Measurements from ENCODE around the gene CYP3A4.
"Not testable (repeated sequence)": the region's sequence is repeated elsewhere in the genome, so short reads cannot be mapped to it uniquely, and the experiment has no call there.

Gene CYP3A4

DNA sequence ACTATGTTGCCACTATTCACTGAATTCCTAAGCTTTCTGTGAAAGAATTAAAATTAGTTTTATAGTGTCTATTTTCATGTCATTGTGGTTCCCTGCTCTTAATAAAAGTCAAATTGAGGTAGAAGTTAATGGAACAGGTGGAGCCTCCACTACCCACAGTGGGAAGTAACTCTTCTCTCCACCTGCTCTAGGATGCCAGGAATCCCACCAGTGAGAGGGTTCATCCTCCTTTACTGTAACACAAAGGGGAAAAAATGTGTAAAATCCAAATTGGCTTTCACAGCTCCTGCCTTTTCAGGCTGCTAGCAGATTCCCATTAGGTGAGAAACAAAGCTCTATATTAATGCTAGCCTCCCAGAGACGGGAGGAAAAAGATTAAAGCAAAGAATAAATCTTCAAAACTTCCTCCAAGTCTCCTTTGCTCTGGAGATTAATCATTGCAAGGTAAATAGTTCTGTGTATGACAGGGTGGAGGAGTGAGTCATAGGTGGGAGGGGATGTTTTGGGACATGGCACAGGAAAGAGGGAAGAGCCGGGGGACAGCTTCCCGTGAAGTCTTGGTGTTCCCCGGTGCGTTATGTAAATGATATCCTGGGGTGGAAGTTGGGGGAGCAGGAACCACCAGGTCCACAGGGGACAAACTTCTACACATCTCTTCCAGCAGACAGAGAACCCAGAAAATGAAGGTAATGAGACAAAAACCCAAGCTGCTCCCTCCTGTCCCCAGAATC lies 32.5 kb downstream of the CYP3A4 start:
- DNase-seq (ENCODE audit: low spot score): not testable (repeated sequence)

DNA sequence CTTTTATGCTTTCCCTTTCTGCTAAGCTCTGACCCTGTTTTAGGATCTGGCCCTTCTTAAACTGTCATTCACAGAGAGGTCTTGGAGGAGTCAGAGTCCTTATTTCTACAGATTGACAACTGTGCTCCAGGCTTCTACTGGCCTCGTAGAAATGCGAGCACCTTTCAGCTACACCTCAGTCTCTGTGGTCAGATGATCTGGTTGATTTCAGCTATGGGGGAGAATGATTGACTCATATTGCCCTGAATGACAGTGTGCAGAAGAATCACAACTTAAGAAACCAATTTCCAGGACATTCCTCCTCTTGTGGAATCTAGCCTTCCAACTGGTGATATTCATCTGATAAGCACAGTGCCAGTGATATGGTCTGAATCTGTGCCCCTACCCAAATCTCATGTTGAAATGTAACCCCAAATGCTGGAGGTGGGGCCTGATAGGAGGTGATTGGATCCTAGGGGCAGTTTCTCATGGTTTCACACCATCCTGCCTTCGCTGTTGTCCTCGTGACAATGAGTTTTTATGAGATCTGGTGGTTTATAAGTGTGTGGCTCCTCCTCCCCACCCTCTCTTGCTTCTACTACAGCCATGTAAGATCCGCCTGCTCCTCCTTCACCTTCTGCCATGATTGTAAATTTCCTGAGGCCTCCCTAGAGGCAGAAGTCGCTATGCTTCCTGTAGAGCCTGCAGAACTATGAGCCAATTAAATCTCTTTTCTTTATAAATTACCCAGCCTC lies 35.0 kb downstream of the CYP3A4 start:
- DNase-seq (ENCODE audit: low spot score): no peak

DNA sequence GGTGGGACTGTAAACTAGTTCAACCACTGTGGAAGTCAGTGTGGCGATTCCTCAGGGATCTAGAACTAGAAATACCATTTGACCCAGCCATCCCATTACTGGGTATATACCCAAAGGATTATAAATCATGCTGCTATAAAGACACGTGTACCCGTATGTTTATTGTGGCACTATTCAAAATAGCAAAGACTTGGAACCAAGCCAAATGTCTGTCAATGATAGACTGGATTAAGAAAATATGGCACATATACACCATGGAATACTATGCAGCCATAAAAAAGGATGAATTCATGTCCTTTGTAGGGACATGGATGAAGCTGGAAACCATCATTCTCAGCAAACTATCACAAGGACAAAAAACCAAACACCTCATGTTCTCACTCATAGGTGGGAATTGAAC lies 37.1 kb downstream of the CYP3A4 start:
- DNase-seq (ENCODE audit: low spot score): not testable (repeated sequence)

DNA sequence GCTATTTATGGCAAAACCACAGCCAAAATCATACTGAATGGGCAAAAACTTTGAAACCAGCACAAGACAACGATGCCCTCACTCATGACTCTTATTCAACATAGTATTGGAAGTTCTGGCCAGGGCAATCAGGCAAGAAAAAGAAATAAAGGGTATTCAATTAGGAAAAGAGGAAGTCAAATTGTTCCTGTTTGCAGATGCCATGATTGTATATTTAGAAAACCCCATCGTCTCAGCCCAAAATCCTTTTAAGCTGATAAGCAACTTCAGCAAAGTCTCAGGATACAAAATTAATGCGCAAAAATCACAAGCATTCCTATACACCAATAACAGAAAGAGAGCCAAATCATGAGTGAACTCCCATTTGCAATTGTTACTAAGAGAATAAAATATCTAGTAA lies 38.6 kb downstream of the CYP3A4 start:
- DNase-seq (ENCODE audit: low spot score): not testable (repeated sequence)

DNA sequence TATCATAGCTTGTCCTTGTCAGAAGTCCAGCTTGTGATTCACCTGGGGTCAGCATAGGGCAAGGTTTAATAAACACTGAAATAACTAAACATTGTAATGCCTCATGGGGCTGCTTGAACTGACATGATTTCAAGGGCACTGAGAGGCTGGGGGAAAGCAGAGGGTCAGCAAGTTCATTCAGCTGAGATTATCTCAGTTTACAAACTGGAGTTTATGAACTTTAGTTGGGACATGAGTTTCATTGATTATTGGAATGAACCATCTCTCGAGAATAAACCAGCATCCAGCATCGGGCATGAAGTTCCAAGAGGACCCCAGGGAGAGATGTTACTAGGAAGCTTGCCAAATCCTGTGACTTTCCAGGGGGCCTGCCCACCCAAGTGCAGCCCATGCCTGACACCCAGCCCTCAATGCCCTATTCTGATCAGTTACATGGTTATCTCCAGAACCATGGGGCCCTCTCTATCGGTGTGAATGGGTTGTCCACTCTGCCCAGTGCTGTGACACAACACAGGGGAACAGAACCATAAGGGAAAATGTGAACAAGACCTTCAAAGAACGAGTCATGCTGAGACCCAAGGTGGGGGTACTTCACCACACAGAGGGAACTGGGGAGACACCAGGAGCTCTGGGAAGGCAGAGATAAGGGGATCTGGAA lies 41.1 kb downstream of the CYP3A4 start:
- DNase-seq (ENCODE audit: low spot score): no peak

DNA sequence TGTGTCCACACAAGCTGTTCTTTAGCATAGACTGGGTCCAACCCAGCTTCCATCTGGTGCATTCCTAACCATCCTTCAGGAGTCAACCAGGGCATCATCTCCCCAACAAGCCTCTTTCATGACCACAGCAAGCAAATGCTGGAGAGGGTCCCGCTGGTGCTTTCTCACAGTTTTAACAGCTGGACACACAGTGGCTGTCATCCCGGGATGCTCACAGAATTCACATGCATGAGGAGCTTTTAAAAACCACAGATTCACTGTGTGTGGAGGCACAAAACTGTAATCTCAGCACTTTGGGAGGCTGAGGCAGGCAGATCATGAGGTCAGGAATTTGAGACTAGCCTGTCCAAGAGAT lies 42.6 kb downstream of the CYP3A4 start:
- no peak for DNase-seq (ENCODE audit: low spot score)

DNA sequence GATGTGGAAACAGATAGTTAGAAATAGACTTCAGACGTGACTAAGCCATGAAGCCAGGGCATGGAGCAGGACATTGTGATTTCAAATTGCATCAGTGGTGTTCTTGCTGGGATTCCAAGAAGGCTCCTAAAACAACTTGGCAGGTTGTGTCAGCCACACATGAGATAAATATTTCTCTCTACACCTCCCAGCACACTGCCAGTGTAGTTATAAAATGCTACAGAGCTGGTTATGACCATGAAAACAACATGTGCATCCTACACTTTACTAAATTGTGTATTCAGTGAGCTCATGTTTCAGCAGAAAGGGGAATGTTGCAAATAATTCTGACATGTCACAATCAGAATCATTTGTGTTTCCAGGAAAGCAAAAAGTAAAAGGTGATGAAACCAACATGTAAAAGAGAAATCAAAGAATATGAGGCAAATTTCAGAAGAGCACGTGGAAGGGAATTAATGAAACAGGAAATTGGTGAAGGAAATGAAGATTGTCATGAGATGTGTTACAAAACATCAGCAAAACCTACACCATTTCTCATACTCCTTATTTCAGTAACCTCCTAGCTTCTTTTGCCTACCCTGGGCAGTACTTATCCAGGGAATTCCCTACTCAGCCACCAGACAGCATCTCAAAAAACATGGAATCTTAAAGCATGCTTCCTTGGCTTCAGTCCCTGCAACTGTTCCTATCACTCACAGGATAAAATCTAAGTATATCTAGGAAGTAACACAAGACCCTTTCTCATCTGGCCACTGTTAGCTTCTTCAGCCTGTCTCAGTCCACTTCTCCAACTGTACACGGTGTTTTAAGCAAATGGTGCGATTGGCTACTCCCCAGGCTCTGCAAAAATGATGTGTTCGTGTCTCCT lies 43.2 kb downstream of the CYP3A4 start:
- DNase-seq (ENCODE audit: low spot score): no peak

DNA sequence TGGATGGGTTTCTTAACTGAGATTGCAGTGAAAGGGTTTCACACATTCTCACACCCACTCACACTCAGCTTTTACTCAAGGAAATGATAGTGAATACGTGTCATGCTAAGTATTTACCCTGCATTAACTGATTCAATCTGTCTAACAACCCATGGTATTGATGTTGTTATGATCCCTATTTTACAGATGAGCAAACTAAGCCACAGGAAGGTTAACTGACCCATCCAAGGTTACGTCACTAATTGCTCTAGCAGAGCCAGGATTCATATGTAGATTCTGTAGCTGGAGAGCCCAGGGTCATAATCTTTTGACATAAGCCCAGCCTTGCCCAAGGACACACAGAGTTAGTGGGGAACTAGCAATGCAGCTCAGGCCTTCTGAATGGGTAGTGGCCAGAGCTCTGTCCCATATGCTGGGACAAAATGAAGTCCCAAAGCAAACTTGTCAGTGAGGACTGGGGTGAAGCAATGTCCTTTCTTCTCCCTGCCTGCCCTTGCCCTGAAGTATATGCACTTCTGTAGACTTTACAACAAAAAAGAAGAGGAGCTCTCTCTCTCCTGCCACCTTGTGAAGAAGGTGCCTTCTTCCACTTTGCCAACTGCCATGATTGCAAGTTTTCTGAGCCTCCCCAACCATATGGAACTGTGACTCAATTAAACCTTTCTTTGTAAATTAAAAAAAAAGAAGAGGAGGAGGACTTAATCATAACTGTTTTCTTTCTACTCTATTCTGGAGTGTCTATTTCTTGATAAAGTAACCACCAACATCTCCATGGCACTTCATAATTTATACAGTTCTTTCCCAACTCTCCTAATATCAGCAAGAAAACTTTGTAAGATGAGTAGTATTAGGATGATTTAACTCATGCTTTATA lies 44.0 kb downstream of the CYP3A4 start:
- no peak for DNase-seq (ENCODE audit: low spot score)

DNA sequence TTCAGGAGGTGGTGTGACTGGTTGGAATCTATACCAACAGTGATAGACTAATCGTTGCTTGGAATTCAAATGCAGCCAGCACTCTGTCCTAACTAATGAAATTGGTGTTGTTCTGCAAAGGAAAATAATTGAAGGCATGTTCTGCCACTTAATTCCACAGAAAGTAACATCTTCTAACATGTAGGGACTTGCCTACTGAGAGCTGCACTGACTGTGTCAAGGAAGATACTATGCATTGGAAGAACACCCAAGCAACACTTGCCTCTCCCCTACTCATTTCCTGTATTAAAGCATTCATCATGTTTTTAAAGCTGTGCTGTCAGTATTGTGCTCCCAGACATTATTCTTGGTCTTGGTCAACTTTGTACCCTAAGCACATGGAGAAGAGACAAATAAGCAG lies 46.3 kb downstream of the CYP3A4 start:
- DNase-seq (ENCODE audit: low spot score): no peak

DNA sequence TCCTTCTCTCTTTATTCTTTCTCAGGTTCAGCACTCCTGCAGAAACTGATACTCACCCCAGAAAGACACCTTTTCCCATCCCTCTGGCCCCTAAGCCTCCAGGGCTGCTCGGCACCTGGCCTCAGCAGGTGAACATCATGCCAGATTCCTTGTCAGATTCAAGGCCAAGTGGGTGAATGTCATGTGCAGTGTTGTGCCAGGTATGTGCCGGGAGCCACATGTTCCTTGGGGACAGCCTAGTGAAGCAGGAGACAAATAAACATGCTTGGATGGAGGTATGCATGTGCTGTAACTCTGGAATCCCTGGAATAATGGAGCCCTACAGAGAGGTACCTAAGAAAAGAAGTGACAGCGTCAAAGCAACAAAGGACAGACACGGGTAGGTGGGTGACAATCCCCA lies 47.3 kb downstream of the CYP3A4 start:
- not testable (repeated sequence) for DNase-seq (ENCODE audit: low spot score)

DNA sequence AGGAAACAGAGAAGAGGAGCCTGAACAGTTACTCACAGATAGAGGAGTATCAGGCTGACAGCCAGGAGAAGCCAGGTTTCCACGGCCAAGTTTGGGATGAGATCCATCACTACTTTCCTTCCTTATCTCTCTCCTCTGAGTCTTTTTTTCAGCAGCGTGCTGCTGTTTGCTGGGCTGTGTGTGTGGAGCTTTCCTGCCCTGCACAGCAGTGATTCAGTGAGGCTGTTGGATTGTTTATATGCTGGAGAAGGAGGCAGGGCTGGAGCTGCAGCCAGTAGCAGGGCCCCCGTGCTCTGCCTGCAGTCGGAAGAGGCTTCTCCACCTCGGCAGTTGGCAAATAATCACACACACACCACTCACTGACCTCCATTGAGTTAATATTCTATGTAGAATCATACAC lies 49.0 kb downstream of the CYP3A4 start, which contains the start of gene CYP3A7:
Gene CYP3A7, minus strand, starts transcription at position 210 of the 400 bp plus-strand sequence. Its CDS starts 103 bp downstream, at position 107.
- no peak for DNase-seq (ENCODE audit: low spot score)

DNA sequence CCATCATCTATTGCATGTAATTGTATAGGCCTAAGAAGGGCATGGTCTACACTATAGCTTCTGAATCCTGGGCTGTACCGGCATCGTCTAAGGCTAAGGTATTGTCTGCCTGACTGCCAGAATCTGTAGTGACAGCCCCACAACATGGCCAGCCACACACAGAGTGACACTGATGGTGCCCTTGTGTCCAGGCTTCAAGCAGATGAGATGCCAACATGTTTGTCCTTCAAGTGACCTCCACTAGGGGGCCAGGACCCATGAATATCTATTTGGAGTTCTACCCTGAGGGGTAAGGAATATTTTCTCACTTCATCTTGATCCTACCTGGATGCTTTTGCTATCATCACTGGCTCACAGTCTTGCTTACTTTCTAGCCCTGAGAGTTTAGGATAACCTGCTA lies 50.5 kb downstream of the CYP3A4 start:
- no peak for DNase-seq (ENCODE audit: low spot score)

DNA sequence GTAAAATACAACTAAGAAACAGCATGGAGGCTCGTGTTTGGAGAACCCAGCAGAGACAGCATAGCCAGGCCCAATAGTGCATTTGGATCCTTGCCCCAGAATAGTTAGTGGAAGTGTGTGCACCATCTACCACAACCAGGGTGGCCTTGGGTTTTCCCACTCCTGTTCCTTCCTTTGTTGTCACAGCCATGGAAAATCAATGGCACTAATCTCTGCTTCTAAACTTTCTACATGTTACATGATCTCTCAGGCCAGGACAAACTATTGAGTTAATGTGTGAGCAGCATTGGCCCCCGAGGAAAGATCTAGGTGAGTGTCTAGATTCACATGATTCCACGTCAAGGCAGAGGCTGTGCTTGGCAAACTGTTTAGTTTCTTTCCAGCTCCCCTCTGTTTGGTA lies 51.0 kb downstream of the CYP3A4 start:
- no peak for DNase-seq (ENCODE audit: low spot score)

DNA sequence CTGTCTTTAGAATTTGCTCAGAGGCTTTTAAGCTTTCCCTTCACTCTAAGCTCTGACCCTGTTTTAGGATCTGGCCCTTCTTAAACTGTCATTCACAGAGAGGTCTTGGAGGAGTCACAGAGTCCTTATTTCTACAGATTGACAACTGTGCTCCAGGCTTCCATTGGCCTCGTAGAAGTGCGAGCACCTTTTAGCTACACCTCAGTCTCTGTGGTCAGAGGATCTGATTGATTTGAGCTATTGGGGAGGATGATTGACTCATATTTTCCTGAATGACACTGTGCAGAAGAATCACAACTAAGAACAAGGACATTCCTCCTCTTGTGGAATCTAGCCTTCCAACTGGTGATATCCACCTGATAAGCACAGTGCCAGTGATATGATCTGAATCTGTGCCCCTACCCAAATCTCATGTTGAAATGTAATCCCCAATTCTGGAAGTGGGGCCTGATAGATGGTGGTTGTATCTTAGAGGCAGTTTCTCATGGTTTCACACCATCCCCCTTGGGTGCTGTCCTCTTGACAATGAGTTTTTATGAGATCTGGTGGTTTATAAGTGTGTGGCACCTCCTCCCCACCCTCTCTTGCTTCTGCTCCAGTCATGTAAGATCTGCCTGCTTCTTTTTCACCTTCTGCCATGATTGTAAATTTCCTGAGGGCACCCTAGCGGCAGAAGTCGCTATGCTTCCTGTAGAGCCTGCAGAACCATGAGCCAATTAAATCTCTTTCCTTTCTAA lies 52.2 kb downstream of the CYP3A4 start:
- DNase-seq (ENCODE audit: low spot score): no peak

DNA sequence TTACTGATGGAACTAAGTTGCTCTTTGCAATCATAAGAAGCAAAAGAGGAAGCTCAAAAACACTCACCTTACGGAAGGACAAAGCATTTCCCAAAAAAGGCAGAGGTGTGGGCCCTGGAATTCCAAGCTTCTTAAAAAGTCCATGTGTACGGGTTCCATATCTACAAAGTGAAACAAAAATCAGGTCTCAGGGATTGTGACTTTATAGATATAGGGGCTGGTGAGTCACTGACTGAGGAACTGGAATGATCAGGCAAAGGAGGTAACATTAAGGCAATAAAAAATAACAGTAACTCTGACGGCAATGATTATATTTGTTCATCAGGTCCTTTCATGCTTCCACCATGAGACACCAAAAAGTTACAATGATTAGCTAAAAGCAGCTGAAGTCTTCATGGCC lies 53.0 kb downstream of the CYP3A4 start:
- no peak for DNase-seq (ENCODE audit: low spot score)

DNA sequence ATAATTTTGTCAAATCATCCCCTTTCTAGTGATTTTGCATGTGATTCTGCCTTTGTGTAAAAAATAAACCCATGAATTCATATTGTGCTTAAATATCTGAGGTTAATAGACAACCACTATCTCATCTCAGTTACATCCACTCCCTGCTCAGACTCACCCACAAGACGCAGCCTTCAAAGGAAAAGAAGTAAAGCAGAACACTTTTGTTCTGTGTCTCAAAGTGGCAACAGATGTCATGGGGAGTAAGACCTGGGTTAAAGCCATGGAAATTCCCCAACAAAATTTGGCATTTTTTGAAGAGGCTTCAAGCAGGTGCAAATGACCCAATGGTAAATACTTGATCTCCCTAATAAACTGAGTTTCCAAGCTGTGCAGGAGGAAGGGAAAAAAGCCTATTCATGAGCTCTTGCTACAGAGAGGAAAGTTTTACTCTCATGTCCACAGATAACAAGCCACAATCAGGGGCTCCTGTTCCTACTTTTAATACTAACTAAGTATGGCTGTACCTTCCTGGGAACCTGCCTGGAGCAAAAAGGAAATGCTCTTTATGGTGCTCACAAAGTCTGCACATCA lies 53.7 kb downstream of the CYP3A4 start:
- DNase-seq (ENCODE audit: low spot score): no peak

DNA sequence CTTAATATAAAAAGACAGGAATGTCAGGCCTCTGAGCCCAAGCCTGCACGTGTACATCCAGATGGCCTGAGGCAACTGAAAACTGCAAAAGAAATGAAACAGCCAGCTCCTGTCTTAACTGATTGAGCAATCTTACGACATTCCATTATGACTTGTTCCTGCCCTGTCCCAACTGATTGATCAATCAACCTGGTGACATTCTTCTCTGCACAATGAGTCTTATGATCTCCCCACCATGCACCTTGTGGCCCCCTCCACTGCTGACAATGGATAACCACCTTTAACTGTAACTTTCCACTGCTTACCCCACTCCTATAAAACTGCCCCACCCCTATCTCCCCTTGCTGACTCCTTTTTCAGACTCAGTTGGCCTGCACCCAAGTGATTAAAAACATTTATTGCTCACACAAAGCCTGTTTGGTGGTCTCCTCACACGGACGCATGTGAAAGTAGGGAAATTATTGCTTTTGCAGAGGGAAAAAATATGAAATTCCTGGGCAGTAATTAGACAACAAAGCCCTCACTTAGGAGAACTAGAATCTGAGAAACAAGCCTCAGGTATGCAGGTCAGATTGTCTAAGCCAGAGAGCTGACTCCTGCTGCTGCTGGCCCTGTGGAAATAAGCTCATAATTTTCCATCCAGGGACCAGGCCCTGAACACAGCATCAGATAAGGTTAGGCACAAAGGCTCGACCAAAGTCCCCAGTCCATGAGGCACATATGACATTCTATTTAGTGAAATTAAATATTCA lies 54.3 kb downstream of the CYP3A4 start:
- DNase-seq (ENCODE audit: low spot score): no peak

DNA sequence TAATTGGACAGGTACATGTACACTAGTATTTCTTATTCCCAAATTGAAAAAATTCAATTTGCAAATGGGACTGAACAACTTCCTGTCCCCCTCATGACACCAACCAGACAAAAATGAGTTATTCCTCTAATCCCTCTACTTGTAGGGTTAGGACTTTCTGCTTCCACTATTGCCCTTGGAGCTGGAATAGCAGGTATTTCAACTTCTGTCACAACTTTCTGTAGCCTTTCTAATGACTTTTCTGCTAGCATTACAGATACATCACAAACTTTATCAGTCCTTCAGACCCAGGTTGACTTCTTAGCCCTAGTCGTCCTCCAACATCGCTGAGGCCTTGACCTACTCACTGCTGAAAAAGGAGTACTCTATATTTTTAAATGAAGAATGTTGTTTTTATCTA lies 55.4 kb downstream of the CYP3A4 start:
- DNase-seq (ENCODE audit: low spot score): no peak

DNA sequence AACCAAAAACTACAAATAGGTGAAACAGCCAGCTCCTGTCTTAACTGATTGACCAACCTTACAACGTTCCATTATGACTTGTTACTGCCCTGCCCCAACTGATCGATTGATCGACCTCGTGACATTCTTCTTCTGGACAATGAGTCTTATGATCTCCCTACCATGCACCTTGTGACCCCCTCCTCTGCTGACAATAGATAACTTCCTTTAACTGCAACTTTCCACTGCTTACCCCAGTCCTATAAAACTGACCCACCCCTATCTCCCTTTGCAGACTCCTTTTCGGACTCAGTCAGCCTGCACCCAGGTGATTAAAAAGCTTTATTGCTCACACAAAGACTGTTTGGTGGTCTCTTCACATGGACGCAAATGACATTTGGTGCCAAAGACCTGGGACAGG lies 60.8 kb downstream of the CYP3A4 start:
- DNase-seq (ENCODE audit: low spot score): not testable (repeated sequence)
